Suppressor macrophage treated with lipopolysaccharide for 1 hour (primary cell): ENCODE measurements around the gene SSR2.

Experiments used
- DNase-seq, 3 donors: peaks; one replicate each; pipeline ENCODE4 v3.0.0-alpha.2; 2020 to 2022

SSR2 gene

GRCh38 chr1:156020293-156021092, at the start of gene SSR2:
SSR2 (minus strand) TSS chr1:156020951; CDS start chr1:156020167, 784 bp downstream.
- DNase-seq = peak; percentile 92 to 94 (median 93)

- no peak for DNase-seq
Measured at GRCh38 chr1:156070548-156070947, 49.8 kb upstream of the SSR2 start.

- DNase-seq = no peak
Measured at GRCh38 chr1:156069490-156070455, 49.0 kb upstream of the SSR2 start.

- no peak for DNase-seq
Measured at GRCh38 chr1:156067262-156067661, 46.5 kb upstream of the SSR2 start.

- no peak for DNase-seq
Measured at GRCh38 chr1:156065871-156066270, 45.1 kb upstream of the SSR2 start.

GRCh38 chr1:156065212-156065611, 44.5 kb upstream of the SSR2 start:
- no peak for DNase-seq

- DNase-seq = no peak
Measured at GRCh38 chr1:156064615-156065014, 43.9 kb upstream of the SSR2 start.

- DNase-seq = no peak
Measured at GRCh38 chr1:156063997-156064285, 43.2 kb upstream of the SSR2 start.

- DNase-seq = no peak
Measured at GRCh38 chr1:156062189-156062588, 41.4 kb upstream of the SSR2 start.

GRCh38 chr1:156060937-156061636, 40.3 kb upstream of the SSR2 start, which contains the start of gene RAB25:
RAB25 (plus strand) TSS chr1:156061160; CDS start chr1:156061401, 241 bp downstream.
- DNase-seq = no peak

GRCh38 chr1:156056326-156056849, 35.6 kb upstream of the SSR2 start:
- no peak for DNase-seq

- DNase-seq = peak; percentile 51 to 74 (median 55)
Measured at GRCh38 chr1:156055281-156056048, 34.7 kb upstream of the SSR2 start.

GRCh38 chr1:156054500-156055280, 33.9 kb upstream of the SSR2 start, which contains the start of gene LAMTOR2:
LAMTOR2 (plus strand) TSS chr1:156054782; CDS start chr1:156054890, 108 bp downstream.
- DNase-seq = peak; percentile 98 to 99 (median 99)

GRCh38 chr1:156053768-156054499, 33.2 kb upstream of the SSR2 start, which contains the start of gene UBQLN4:
UBQLN4 (minus strand) TSS chr1:156053798; CDS start chr1:156053701, 97 bp downstream.
- DNase-seq = peak; percentile 88 to 97 (median 93)

- DNase-seq = peak; percentile 78 to 79 (median 79)
Measured at GRCh38 chr1:156052862-156053767, 32.4 kb upstream of the SSR2 start.

GRCh38 chr1:156051011-156051725, 30.4 kb upstream of the SSR2 start:
- DNase-seq = no peak

- no peak for DNase-seq
Measured at GRCh38 chr1:156050376-156050775, 29.6 kb upstream of the SSR2 start.

GRCh38 chr1:156048663-156049258, 28.0 kb upstream of the SSR2 start:
- no peak for DNase-seq
